Kidney epithelial cell (primary cell): Measurements from ENCODE around the gene ADORA2A. TPM values are rescaled to one million over a fixed set of nuclear protein-coding genes. Genes with fewer than 3 reads are reported as not detected.

Source experiments
- DNase-seq: peaks from one replicate; pipeline ENCODE4 v3.0.0-alpha.2; 2010; ENCODE audit warnings: low read depth
- H3K27me3 ChIP-seq: 2 replicates; pipeline ENCODE4 v1.6.0; 2011; ENCODE audit warnings: low read length; ENCODE audit not compliant: control insufficient read depth, insufficient read depth
- H3K36me3 ChIP-seq: 2 replicates; pipeline ENCODE4 v1.5.1; 2011; ENCODE audit warnings: low read length; ENCODE audit not compliant: control insufficient read depth, insufficient read depth
- H3K4me3 ChIP-seq: 2 replicates; pipeline ENCODE4 v1.5.1; 2011; ENCODE audit warnings: low read depth, mild to moderate bottlenecking, control low read depth, low read length
- CTCF ChIP-seq: IDR thresholded peaks from 2 replicates; pipeline ENCODE4 v1.5.1; 2011; ENCODE audit warnings: mild to moderate bottlenecking, moderate library complexity, low read length, control low read depth, inconsistent platforms; ENCODE audit not compliant: insufficient read depth, poor library complexity, severe bottlenecking
- total RNA-seq: library from RNA; depleted of rRNA; stranded (reverse); fragments of >200 nt; gene quantifications from 2 replicates; pipeline ENCODE4 v1.2.3, GENCODE V29; 2015

Gene ADORA2A
- total RNA-seq, 1 donor from 2014 or later, result 0.46 TPM

DNA sequence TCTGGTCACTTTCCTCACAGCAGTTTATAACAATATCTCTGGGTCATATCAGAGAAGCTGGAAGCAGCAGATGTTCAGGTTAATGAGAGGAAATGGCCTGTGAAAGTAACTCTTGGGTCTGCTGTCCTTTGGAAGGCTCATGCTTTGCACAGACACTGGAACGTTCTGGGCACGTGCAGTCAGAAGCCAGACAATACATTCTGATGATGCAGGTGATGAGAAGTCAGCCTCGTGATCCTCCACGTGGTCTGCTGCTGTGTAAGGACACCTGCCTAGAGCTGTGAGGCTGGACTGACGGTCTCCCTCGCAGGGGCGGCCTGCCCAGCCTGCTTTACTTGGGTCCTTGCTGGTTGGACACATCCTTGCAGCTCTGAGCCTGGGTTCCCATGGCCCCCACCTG lies 18.8 kb upstream of the ADORA2A start:
- DNase-seq, result no peak
- no peak for TF ChIP-seq CTCF
- H3K4me3 ChIP-seq, result no peak overlapping the region
- H3K36me3 ChIP-seq, result no peaks in the 10 kb centered on the region
- no peaks in the 10 kb centered on the region for H3K27me3 ChIP-seq

- Histone ChIP-seq H3K27me3 (no peaks in the 10 kb centered on the region), H3K36me3 (no peaks in the 10 kb centered on the region), H3K4me3 (no peak overlapping the region)
- TF ChIP-seq CTCF, result no peak
- DNase-seq, result no peak
These were observed 17.7 kb upstream of the ADORA2A start for GRCh38 chr22:24409707-24410106.

- Histone ChIP-seq H3K27me3 (no peaks in the 10 kb centered on the region), H3K36me3 (no peaks in the 10 kb centered on the region), H3K4me3 (no peak overlapping the region)
- TF ChIP-seq CTCF, result no peak
- DNase-seq, result no peak
These were observed 17.1 kb upstream of the ADORA2A start for GRCh38 chr22:24410110-24410856.

- no peaks in the 10 kb centered on the region for H3K36me3 ChIP-seq
- H3K27me3 ChIP-seq, result no peaks in the 10 kb centered on the region
- no peak overlapping the region for H3K4me3 ChIP-seq
- no peak for DNase-seq
- TF ChIP-seq CTCF, result no peak
These were observed 16.0 kb upstream of the ADORA2A start for GRCh38 chr22:24411256-24412004.

GRCh38 chr22:24412274-24412673 lies 15.1 kb upstream of the ADORA2A start:
- no peaks in the 10 kb centered on the region for H3K27me3 ChIP-seq
- TF ChIP-seq CTCF, result no peak
- H3K36me3 ChIP-seq, result no peaks in the 10 kb centered on the region
- DNase-seq, result no peak
- no peak overlapping the region for H3K4me3 ChIP-seq
